Prostate gland (tissue), 2 donors: ENCODE results near the gene IL18RAP.

Experiments
- CTCF ChIP-seq, 4 experiments: fragments of 200-600 bp in 2 of 4; fragments of 450-650 bp in 2 of 4; sonication (generic) in 2 of 4; IDR thresholded peaks; 1 replicate in 3 of 4; 2 replicates in 1 of 4; pipeline ENCODE4 v1.5.1; 2016 to 2019; ENCODE audit warnings: antibody characterized with exemption in 4 of 4, mild to moderate bottlenecking in 2 of 4, moderate library complexity in 2 of 4
- POLR2A ChIP-seq: fragments of 450-650 bp; IDR thresholded peaks from one replicate; pipeline ENCODE4 v1.6.1; 2016; ENCODE audit warnings: antibody characterized with exemption, mild to moderate bottlenecking
- POLR2AphosphoS5 ChIP-seq: sonication (generic); formaldehyde crosslinking; IDR thresholded peaks from one replicate; pipeline ENCODE4 v1.6.1; 2017; ENCODE audit warnings: antibody characterized with exemption

- TF ChIP-seq CTCF (IDR thresholded peaks at IDR 0.05) (no peak), POLR2A (no peak), POLR2AphosphoS5 (no peak)
Measured at GRCh38 chr2:102473631-102474030, 50.7 kb downstream of the IL18RAP start.
